Measurements from ENCODE around the gene SPDYE6. TPM values are rescaled to one million over a fixed set of nuclear protein-coding genes. Genes with fewer than 3 reads are reported as not detected.
"Not testable (repeated sequence)": the region's sequence is repeated elsewhere in the genome, so short reads cannot be mapped to it uniquely, and the experiment has no call there.

The SPDYE6 gene, protein sequence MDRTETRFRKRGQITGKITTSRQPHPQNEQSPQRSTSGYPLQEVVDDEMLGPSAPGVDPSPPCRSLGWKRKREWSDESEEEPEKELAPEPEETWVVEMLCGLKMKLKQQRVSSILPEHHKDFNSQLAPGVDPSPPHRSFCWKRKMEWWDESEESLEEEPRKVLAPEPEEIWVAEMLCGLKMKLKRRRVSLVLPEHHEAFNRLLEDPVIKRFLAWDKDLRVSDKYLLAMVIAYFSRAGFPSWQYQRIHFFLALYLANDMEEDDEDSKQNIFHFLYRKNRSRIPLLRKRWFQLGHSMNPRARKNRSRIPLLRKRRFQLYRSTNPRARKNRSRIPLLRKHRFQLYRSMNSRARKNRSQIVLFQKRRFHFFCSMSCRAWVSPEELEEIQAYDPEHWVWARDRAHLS
- total RNA-seq, result not detected in 2 replicates
- long read RNA-seq, partial matches to known transcripts, result 0 of 1 reads
- long read RNA-seq, other reads (novel, unspliced or antisense), result 1 of 1 reads

DNA sequence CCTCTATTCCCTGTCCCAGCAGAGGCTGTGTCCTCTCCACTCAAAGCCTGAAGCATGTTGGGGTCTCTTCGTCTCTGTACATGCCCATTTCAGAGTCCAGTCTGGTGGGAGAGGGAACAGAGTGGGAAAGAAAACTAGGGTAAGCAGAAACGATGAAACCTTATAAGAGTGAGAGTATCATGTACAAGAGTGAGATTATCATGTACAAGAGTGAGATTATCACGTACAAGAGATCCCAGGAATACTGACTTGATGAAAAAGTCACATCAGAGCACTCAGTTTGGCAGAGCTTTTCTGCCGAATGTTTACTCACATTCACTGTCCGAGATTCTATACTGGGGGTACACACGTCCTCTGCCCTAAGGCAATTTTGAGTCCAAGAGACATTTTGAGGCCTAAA, at the start of gene SPDYE6:
TSS of gene SPDYE6 (minus strand) at position 101 of the 400 bp plus-strand sequence. CDS start 421 bp downstream, outside the sequence.
- H3K4me1 Mint-ChIP-seq (ENCODE audit: low read depth); H3K4me3 Mint-ChIP-seq (ENCODE audit: low read depth); DNase-seq (ENCODE audit: low spot score, unreplicated experiment); H3K9me3 Mint-ChIP-seq (ENCODE audit: low read depth); H3K27ac Mint-ChIP-seq; H3K27me3 Mint-ChIP-seq; H3K36me3 Mint-ChIP-seq (ENCODE audit: insufficient read depth): not testable (repeated sequence)

DNA sequence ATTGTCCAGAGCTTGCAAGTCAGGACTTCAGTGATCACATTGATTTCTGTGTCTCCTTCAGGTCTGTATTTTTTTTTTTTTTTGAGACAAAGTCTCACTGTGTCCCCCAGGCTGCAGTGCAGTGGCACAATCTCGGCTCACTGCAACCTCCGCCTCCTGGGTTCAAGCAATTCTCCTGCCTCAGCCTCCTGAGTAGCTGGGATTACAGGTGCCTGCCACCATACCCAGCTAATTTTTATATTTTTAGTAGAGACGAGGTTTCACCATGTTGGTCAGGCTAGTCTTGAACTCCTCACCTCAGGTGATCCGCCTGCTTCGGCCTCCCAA, 48.6 kb upstream of the SPDYE6 start:
- H3K27ac Mint-ChIP-seq; H3K9me3 Mint-ChIP-seq (ENCODE audit: low read depth); H3K27me3 Mint-ChIP-seq; H3K4me1 Mint-ChIP-seq (ENCODE audit: low read depth); DNase-seq (ENCODE audit: low spot score, unreplicated experiment); H3K4me3 Mint-ChIP-seq (ENCODE audit: low read depth): not testable (repeated sequence)
- peaks cover 52% of the 10 kb centered on the region for H3K36me3 Mint-ChIP-seq (ENCODE audit: insufficient read depth)

DNA sequence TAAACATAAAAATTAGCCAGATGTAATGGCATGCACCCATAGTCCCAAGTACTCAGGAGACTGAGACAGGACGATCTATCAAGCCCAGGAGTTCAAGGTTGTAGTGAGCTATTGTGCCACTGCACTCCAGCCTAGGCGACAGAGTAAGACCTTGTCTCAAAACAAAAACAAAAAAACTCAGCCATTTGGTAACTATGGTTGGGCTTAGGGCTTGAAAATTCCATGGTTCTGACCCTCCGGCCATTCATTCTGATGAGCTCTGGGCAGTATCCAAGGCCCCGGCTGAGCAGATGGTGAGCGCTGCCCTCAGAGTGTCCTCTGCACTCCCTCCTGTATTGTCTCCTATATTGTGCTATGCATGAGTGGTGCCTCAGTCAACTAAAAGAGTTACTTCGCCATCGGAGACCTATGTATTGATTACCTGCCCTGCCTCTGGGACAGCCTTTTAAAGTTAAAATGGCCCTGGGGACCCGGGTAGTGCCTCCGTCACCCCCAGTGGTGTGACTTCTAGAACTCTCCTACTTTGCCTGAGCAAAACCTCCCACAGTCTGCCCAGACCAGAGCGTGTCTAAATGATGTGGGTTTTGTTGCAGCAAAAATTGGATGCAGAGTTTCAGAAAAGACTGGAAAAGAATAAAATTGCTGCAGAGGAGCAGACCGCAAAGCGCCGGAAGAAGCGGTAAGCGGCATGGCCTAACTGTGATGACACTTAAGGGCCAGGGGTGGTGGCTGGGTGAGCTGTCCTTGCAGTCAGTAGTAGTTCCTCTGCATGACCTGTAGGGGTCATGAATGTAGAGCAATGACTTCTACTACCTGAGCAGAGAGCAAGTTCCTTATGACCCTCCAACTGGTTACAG, 48.0 kb upstream of the SPDYE6 start:
- no peaks in the 10 kb centered on the region for H3K4me1 Mint-ChIP-seq (ENCODE audit: low read depth)
- TF ChIP-seq, protein P1, sequence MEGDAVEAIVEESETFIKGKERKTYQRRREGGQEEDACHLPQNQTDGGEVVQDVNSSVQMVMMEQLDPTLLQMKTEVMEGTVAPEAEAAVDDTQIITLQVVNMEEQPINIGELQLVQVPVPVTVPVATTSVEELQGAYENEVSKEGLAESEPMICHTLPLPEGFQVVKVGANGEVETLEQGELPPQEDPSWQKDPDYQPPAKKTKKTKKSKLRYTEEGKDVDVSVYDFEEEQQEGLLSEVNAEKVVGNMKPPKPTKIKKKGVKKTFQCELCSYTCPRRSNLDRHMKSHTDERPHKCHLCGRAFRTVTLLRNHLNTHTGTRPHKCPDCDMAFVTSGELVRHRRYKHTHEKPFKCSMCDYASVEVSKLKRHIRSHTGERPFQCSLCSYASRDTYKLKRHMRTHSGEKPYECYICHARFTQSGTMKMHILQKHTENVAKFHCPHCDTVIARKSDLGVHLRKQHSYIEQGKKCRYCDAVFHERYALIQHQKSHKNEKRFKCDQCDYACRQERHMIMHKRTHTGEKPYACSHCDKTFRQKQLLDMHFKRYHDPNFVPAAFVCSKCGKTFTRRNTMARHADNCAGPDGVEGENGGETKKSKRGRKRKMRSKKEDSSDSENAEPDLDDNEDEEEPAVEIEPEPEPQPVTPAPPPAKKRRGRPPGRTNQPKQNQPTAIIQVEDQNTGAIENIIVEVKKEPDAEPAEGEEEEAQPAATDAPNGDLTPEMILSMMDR (IDR thresholded peaks at IDR 0.05; ENCODE audit: unreplicated experiment), result peak; percentile 67
- no peak overlapping the region for H3K4me3 Mint-ChIP-seq (ENCODE audit: low read depth)
- peaks cover 49% of the 10 kb centered on the region for H3K36me3 Mint-ChIP-seq (ENCODE audit: insufficient read depth)
- DNase-seq (ENCODE audit: low spot score, unreplicated experiment), result no peak
- H3K27ac Mint-ChIP-seq, result peak overlapping the region; percentile 37
- H3K9me3 Mint-ChIP-seq (ENCODE audit: low read depth), result no peaks in the 10 kb centered on the region
- H3K27me3 Mint-ChIP-seq, result no peaks in the 10 kb centered on the region

- H3K27ac Mint-ChIP-seq, result no peak overlapping the region
- H3K9me3 Mint-ChIP-seq (ENCODE audit: low read depth), result no peaks in the 10 kb centered on the region
- peaks cover 45% of the 10 kb centered on the region for H3K36me3 Mint-ChIP-seq (ENCODE audit: insufficient read depth)
- H3K4me3 Mint-ChIP-seq (ENCODE audit: low read depth), result no peak overlapping the region
- TF ChIP-seq, protein P1 (IDR thresholded peaks at IDR 0.05; ENCODE audit: unreplicated experiment), result no peak
- no peak for DNase-seq (ENCODE audit: low spot score, unreplicated experiment)
- H3K27me3 Mint-ChIP-seq, result no peaks in the 10 kb centered on the region
- H3K4me1 Mint-ChIP-seq (ENCODE audit: low read depth), result no peaks in the 10 kb centered on the region
Observed at GRCh38 chr7:102403563-102403962, 47.3 kb upstream of the SPDYE6 start.

DNA sequence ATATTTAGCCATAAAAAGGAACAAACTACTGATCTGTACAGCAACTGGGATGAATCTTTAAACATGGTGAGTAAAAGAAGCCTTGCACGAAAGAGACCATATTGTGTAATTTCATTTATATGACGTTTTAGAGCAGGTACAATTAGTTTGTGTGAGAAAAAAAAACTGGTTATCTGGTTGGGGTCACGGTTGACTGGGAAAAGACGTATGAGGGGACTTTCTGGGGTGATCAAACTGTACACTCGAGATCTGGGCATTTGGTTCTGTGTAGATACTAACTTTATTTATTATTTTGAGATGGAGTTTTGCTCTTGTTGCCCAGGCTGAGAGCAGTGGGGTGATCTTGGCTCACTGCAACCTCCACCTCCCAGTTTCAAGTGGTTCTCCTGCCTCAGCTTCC, 44.1 kb upstream of the SPDYE6 start:
- Mint-ChIP-seq H3K27me3 (no peaks in the 10 kb centered on the region), H3K4me3 (ENCODE audit: low read depth) (no peak overlapping the region), H3K9me3 (ENCODE audit: low read depth) (no peaks in the 10 kb centered on the region), H3K4me1 (ENCODE audit: low read depth) (peaks cover 9% of the 10 kb centered on the region), H3K27ac (no peak overlapping the region), H3K36me3 (ENCODE audit: insufficient read depth) (peaks cover 23% of the 10 kb centered on the region)
- no peak for DNase-seq (ENCODE audit: low spot score, unreplicated experiment)
- TF ChIP-seq, protein P1 (IDR thresholded peaks at IDR 0.05; ENCODE audit: unreplicated experiment), result no peak

GRCh38 chr7:102398543-102398942, 42.3 kb upstream of the SPDYE6 start:
- Mint-ChIP-seq H3K9me3 (ENCODE audit: low read depth) (no peaks in the 10 kb centered on the region), H3K4me3 (ENCODE audit: low read depth) (no peak overlapping the region), H3K27ac (no peak overlapping the region), H3K36me3 (ENCODE audit: insufficient read depth) (peaks cover 17% of the 10 kb centered on the region), H3K4me1 (ENCODE audit: low read depth) (peaks cover 12% of the 10 kb centered on the region), H3K27me3 (no peaks in the 10 kb centered on the region)
- TF ChIP-seq, protein P1 (IDR thresholded peaks at IDR 0.05; ENCODE audit: unreplicated experiment), result no peak
- no peak for DNase-seq (ENCODE audit: low spot score, unreplicated experiment)
